HepG2 (cell line): Measurements from ENCODE around the gene WDR59. TPM values are rescaled to one million over a fixed set of nuclear protein-coding genes. Genes with fewer than 3 reads are reported as not detected.
A peak's percentile ranks its signal among the peaks of the same experiment; 100 is the strongest.

Experiments used
- AGO2 ChIP-seq: fragments of 200-400 bp; formaldehyde crosslinking; optimal IDR thresholded peaks from 2 replicates; pipeline ENCODE3; 2017; ENCODE audit warnings: mild to moderate bottlenecking, low read depth, low read length, moderate library complexity
- ATF1 ChIP-seq: IDR thresholded peaks from 2 replicates; pipeline ENCODE4 v1.6.1; 2016; ENCODE audit warnings: mild to moderate bottlenecking, control low read depth
- CREM ChIP-seq, 2 experiments: sonication (generic) in 1 of 2; formaldehyde crosslinking in 1 of 2; IDR thresholded peaks; 2 replicates each; pipeline versions ENCODE4 v1.4.0 to v1.6.1; 2016 to 2020; ENCODE audit warnings: antibody characterized with exemption in 1 of 2, mild to moderate bottlenecking in 1 of 2, missing genetic modification reagents in 1 of 2
- FOXJ3 ChIP-seq: sonication (generic); formaldehyde crosslinking; IDR thresholded peaks from 2 replicates; pipeline ENCODE4 v1.4.0; 2020; ENCODE audit warnings: missing genetic modification reagents, mild to moderate bottlenecking, borderline replicate concordance
- HMG20B ChIP-seq: conservative IDR thresholded peaks from 2 replicates; pipeline ENCODE4 v1.6.1; 2016; ENCODE audit warnings: missing genetic modification reagents, missing compliant biosample characterization
- HNRNPL ChIP-seq: fragments of 200-400 bp; formaldehyde crosslinking; IDR thresholded peaks from 2 replicates; pipeline ENCODE4 v1.6.1; 2017; ENCODE audit warnings: mild to moderate bottlenecking, low read depth, low read length
- IKZF4 ChIP-seq: sonication (generic); formaldehyde crosslinking; IDR thresholded peaks from 2 replicates; pipeline ENCODE4 v1.5.1; 2020; ENCODE audit warnings: borderline replicate concordance, mild to moderate bottlenecking, low read depth, missing genetic modification reagents; ENCODE audit errors: not compliant biosample characterization
- MAFG ChIP-seq: sonication (generic); formaldehyde crosslinking; IDR thresholded peaks from 2 replicates; pipeline ENCODE4 v1.5.1; 2020; ENCODE audit warnings: mild to moderate bottlenecking, missing genetic modification reagents
- MATR3 ChIP-seq: sonication (generic); formaldehyde crosslinking; IDR thresholded peaks from 2 replicates; pipeline ENCODE4 v1.4.0; 2020; ENCODE audit warnings: missing genetic modification reagents
- PHF5A ChIP-seq: IDR thresholded peaks from one replicate; pipeline ENCODE4 v1.6.1; 2018; ENCODE audit warnings: low read depth, missing genetic modification reagents; ENCODE audit not compliant: unreplicated experiment
- SETDB1 ChIP-seq: sonication (generic); formaldehyde crosslinking; IDR thresholded peaks from 2 replicates; pipeline ENCODE4 v1.5.1; 2020; ENCODE audit warnings: missing genetic modification reagents, mild to moderate bottlenecking, borderline replicate concordance
- ZEB1 ChIP-seq: IDR thresholded peaks from 2 replicates; pipeline ENCODE4 v1.6.1; 2012; ENCODE audit warnings: mild to moderate bottlenecking, low read depth, inconsistent platforms; ENCODE audit not compliant: insufficient replicate concordance
- ZNF431 ChIP-seq: sonication (generic); formaldehyde crosslinking; IDR thresholded peaks from 2 replicates; pipeline ENCODE4 v1.9.0; 2022; ENCODE audit warnings: missing genetic modification reagents, low read depth, mild to moderate bottlenecking, borderline replicate concordance
- ZNF773 ChIP-seq: sonication (generic); formaldehyde crosslinking; IDR thresholded peaks from 2 replicates; pipeline ENCODE4 v1.4.0; 2020; ENCODE audit warnings: missing genetic modification reagents, borderline replicate concordance
- polyA plus RNA-seq, 8 experiments: library from polyadenylated mRNA; depleted of rRNA in 3 of 8; stranded (reverse) in 7 of 8; unstranded in 1 of 8; fragments of >200 nt; fragmentation: Illumina TruSeq in 4 of 8; extraction: Trizol in 4 of 8; gene quantifications; 2 replicates each; pipeline versions ENCODE4 v1.2.1 to v1.2.3, GENCODE V29; 2011 to 2016; ENCODE audit warnings: low read depth in 4 of 8, missing spikeins in 1 of 8, mixed read lengths in 1 of 8; ENCODE audit not compliant: insufficient read depth in 1 of 8
- total RNA-seq, 5 experiments: library from RNA; depleted of rRNA; stranded (reverse); fragments of >200 nt; fragmentation: Illumina TruSeq; extraction: Trizol; gene quantifications; 2 replicates each; pipeline ENCODE4 v1.2.3, GENCODE V29; 2016; ENCODE audit warnings: low read depth in 1 of 5
- TF ChIP-seq, protein P1 (sequence below): sonication (generic); formaldehyde crosslinking; IDR thresholded peaks from 2 replicates; pipeline ENCODE4 v1.8.0; 2022; ENCODE audit warnings: missing genetic modification reagents, low read depth, mild to moderate bottlenecking, borderline replicate concordance
- TF ChIP-seq, protein P2 (sequence below): IDR thresholded peaks from 2 replicates; pipeline ENCODE4 v1.6.1; 2016; ENCODE audit warnings: missing compliant biosample characterization, missing genetic modification reagents, borderline replicate concordance
- TF ChIP-seq, protein P3 (sequence below): IDR thresholded peaks from 2 replicates; pipeline ENCODE4 v1.6.1; 2012; ENCODE audit warnings: low read depth, low read length, improper control_type of control experiment
- TF ChIP-seq, protein P4 (sequence below): sonication (generic); formaldehyde crosslinking; IDR thresholded peaks from 2 replicates; pipeline ENCODE4 v1.4.0; 2020; ENCODE audit warnings: missing genetic modification reagents
- TF ChIP-seq, protein P5 (sequence below): sonication (generic); formaldehyde crosslinking; IDR thresholded peaks from 2 replicates; pipeline ENCODE4 v1.4.0; 2020; ENCODE audit warnings: missing genetic modification reagents
- TF ChIP-seq, protein P6 (sequence below): sonication (generic); formaldehyde crosslinking; conservative IDR thresholded peaks from 2 replicates; pipeline ENCODE4 v1.4.0; 2020; ENCODE audit warnings: missing genetic modification reagents
- TF ChIP-seq, protein P7 (sequence below): sonication (generic); formaldehyde crosslinking; IDR thresholded peaks from 2 replicates; pipeline ENCODE4 v1.5.0; 2020; ENCODE audit warnings: missing genetic modification reagents

Gene WDR59
- total and polyA plus RNA-seq, 2 of the 13 experiments (the other 11 are each of a cell fraction or from before 2014, with no cell fraction given), result 65.2 to 306 TPM

DNA sequence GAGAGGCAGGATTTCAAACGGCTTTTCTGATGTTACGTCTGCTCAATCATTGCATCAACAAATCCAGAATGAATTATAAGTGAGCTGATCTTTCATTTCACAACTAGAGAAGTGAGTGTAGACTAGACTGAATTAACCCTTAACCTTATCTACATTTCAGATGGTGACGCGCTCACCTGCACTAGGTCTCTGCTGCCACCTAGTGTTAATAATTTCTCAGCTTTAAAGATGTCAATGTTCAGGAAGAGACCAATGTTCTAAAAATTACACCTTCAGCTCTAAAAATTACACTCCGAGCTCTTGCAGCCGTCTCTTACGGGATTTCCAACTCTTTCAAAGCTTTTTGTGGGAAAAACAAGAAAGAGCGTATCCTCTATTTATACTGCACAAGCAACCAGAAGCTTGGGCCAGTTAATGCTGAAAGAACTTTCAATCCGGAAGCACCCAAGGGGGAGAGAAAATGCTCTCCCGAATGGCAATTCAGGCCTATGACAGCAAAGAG is 122.1 kb downstream of the WDR59 start (continued):
- TF ChIP-seq, protein P1, sequence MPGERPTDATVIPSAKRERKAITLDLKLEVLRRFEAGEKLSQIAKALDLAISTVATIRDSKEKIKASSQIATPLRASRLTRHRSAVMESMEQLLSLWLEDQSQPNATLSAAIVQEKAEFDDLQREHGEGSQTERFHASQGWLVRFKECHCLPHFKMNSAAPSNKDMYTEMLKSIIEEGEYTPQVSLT (CRISPR knock-in tag), result no peak
- TF ChIP-seq, protein P2, sequence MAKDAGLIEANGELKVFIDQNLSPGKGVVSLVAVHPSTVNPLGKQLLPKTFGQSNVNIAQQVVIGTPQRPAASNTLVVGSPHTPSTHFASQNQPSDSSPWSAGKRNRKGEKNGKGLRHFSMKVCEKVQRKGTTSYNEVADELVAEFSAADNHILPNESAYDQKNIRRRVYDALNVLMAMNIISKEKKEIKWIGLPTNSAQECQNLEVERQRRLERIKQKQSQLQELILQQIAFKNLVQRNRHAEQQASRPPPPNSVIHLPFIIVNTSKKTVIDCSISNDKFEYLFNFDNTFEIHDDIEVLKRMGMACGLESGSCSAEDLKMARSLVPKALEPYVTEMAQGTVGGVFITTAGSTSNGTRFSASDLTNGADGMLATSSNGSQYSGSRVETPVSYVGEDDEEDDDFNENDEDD (CRISPR knock-in tag), result no peak
- TF ChIP-seq AGO2 (no peak), ZEB1 (peak; percentile 47), ZNF773 (CRISPR knock-in tag) (no peak), SETDB1 (CRISPR knock-in tag) (no peak), FOXJ3 (CRISPR knock-in tag) (no peak), MATR3 (CRISPR knock-in tag) (no peak), MAFG (no peak), HMG20B (CRISPR knock-in tag) (no peak), IKZF4 (CRISPR knock-in tag) (no peak), HNRNPL (no peak), PHF5A (CRISPR knock-in tag) (no peak), ZNF431 (CRISPR knock-in tag) (no peak), ATF1 (no peak), CREM (IDR thresholded peaks at IDR 0.05) (0 out of 2 replicates have a peak, but pooled peaks have one; percentile 21), CREM (CRISPR knock-in tag; IDR thresholded peaks at IDR 0.05) (no peak)
- TF ChIP-seq, protein P3, sequence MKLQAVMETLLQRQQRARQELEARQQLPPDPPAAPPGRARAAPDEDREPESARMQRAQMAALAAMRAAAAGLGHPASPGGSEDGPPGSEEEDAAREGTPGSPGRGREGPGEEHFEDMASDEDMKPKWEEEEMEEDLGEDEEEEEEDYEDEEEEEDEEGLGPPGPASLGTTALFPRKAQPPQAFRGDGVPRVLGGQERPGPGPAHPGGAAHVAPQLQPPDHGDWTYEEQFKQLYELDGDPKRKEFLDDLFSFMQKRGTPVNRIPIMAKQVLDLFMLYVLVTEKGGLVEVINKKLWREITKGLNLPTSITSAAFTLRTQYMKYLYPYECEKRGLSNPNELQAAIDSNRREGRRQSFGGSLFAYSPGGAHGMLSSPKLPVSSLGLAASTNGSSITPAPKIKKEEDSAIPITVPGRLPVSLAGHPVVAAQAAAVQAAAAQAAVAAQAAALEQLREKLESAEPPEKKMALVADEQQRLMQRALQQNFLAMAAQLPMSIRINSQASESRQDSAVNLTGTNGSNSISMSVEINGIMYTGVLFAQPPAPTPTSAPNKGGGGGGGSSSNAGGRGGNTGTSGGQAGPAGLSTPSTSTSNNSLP, result peak; percentile 52; the same call in 1 of the 2 replicates
- TF ChIP-seq, protein P4, sequence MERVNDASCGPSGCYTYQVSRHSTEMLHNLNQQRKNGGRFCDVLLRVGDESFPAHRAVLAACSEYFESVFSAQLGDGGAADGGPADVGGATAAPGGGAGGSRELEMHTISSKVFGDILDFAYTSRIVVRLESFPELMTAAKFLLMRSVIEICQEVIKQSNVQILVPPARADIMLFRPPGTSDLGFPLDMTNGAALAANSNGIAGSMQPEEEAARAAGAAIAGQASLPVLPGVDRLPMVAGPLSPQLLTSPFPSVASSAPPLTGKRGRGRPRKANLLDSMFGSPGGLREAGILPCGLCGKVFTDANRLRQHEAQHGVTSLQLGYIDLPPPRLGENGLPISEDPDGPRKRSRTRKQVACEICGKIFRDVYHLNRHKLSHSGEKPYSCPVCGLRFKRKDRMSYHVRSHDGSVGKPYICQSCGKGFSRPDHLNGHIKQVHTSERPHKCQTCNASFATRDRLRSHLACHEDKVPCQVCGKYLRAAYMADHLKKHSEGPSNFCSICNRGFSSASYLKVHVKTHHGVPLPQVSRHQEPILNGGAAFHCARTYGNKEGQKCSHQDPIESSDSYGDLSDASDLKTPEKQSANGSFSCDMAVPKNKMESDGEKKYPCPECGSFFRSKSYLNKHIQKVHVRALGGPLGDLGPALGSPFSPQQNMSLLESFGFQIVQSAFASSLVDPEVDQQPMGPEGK (CRISPR knock-in tag), result no peak
- TF ChIP-seq, protein P5, sequence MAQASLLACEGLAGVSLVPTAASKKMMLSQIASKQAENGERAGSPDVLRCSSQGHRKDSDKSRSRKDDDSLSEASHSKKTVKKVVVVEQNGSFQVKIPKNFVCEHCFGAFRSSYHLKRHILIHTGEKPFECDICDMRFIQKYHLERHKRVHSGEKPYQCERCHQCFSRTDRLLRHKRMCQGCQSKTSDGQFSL (CRISPR knock-in tag), result no peak
- TF ChIP-seq, protein P6, sequence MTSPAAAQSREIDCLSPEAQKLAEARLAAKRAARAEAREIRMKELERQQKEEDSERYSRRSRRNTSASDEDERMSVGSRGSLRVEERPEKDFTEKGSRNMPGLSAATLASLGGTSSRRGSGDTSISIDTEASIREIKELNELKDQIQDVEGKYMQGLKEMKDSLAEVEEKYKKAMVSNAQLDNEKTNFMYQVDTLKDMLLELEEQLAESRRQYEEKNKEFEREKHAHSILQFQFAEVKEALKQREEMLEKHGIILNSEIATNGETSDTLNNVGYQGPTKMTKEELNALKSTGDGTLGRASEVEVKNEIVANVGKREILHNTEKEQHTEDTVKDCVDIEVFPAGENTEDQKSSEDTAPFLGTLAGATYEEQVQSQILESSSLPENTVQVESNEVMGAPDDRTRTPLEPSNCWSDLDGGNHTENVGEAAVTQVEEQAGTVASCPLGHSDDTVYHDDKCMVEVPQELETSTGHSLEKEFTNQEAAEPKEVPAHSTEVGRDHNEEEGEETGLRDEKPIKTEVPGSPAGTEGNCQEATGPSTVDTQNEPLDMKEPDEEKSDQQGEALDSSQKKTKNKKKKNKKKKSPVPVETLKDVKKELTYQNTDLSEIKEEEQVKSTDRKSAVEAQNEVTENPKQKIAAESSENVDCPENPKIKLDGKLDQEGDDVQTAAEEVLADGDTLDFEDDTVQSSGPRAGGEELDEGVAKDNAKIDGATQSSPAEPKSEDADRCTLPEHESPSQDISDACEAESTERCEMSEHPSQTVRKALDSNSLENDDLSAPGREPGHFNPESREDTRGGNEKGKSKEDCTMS (CRISPR knock-in tag), result no peak
- TF ChIP-seq, protein P7, sequence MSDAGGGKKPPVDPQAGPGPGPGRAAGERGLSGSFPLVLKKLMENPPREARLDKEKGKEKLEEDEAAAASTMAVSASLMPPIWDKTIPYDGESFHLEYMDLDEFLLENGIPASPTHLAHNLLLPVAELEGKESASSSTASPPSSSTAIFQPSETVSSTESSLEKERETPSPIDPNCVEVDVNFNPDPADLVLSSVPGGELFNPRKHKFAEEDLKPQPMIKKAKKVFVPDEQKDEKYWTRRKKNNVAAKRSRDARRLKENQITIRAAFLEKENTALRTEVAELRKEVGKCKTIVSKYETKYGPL (CRISPR knock-in tag), result no peak
